HG03139 (cell line): ENCODE measurements around the gene XPR1.

Experiments used
- ATAC-seq: cut with Tn5 transposase; IDR thresholded peaks from one replicate; pipeline ENCODE4 v1.9.1; 2021; ENCODE audit not compliant: unreplicated experiment

Gene XPR1

DNA sequence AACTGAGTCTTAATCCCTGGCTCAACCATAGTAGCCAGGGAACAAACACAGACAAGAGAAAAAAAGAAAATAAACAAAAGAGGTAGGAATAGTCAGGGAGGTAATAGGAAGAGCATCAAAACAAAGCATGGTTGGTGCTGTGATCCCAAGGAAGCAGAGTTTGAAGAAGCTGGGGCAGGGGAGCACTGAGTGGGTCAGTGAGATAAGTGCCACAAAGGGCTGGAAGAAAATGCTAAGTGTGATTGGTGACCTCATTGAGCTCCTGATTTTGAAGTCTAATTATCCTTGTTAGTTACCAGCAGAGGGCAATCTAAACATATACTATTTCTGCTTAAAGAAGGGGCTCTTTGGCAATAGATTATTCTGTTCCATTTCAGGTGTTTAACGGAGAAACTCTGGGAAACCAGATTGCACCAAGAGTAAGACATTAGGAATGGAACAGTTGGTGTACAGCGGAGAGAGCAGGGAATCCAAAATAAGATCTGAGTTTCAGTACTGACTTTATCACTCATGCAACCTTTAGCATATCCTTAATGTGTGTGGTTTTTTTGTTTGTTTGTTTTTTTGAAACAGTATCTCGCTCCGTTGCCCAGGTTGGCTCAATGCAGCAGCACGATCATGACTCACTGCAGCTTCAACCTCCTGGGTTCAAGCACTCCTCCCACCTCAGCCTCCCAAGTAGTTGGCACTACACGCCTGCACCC is 250.1 kb downstream of the XPR1 start:
- ATAC-seq: no peak

- ATAC-seq: no peak
Observed at GRCh38 chr1:180884588-180885300, 252.9 kb downstream of the XPR1 start.

- no peak for ATAC-seq
Observed at GRCh38 chr1:180886338-180886737, 254.5 kb downstream of the XPR1 start.

DNA sequence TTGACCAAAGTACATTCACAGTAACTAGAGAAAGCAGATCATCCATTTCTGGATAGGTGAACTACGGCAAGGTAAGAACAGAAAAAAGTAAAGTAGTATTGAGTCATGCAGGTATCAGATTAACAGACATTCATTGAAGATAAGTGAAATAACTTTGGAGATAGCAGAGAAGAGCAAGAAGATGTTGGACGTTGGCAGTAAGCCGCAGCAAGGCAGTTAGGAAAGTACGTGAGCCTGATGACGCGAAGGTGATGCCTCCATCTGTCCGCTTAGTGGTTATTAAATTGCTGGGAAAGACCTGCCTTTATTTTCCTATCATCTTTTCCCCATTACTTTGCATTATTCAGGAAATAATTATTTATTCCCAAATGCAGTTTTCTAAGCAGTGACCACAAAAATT is 256.0 kb downstream of the XPR1 start:
- ATAC-seq: no peak

GRCh38 chr1:180888870-180889269 is 257.0 kb downstream of the XPR1 start:
- no peak for ATAC-seq

DNA sequence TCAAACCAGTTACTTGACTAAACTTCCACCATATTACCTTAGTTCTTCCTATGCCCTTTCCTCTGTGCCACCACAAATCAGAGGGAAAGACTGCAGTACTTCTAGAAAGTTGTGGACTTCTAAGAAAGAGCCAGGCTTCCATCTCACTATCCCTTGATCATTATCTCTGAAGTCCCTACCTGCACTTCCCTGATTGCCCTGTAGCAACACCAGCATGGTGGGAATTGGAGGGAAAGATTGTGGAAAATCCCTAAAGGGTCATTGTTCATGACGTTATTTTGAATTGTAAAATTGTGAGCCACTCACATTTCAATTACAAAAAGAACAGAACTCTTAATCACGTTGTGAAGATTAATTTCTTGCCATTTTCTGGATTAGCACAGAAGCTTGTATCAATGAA is 257.5 kb downstream of the XPR1 start:
- ATAC-seq: no peak

DNA sequence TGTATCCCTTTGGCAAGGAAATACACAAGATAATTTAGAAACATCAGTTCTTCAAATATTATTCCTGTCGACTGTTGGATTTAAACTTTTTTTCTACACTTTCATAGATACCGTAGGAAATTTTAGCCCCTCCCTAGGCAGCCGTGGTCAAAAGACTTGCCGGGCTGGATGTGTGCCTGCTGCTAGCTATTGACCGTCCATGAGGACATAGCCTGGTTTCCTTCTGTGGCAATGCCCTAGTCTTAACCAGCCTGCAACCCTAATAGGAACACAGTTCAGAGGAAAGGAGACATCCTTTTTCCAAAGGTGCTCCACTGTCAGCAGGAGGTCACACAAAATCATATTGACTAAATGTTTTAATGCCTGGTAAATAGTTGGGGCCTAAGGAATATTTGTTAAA is 260.4 kb downstream of the XPR1 start:
- ATAC-seq: no peak

- ATAC-seq: no peak
Observed at GRCh38 chr1:180892675-180893074, 260.9 kb downstream of the XPR1 start.

DNA sequence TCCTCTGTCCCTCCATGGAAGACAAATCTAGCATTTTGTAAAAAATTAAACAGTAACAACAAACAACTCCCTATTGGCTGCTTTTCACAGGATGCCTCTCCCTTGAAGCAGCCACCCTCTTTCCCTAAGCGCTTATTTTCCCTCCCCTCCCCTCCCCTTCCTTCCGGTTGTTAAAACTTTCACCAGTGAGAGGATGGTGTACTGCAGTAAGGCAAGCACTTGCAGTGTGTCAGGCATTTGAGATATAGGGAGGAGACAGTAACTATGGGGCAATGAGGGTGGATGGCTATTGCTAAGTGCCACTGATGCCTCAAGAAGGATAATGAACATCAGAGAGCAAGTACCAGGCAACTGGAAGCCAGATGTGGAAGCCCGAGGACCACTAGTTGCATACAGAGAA is 261.8 kb downstream of the XPR1 start:
- no peak for ATAC-seq

GRCh38 chr1:180896161-180896560 is 264.3 kb downstream of the XPR1 start:
- ATAC-seq: no peak

- no peak for ATAC-seq
Observed at GRCh38 chr1:180898441-180899219, 266.8 kb downstream of the XPR1 start.

GRCh38 chr1:180899262-180899661 is 267.4 kb downstream of the XPR1 start:
- ATAC-seq: no peak

GRCh38 chr1:180901076-180901990 is 269.5 kb downstream of the XPR1 start:
- ATAC-seq: no peak

DNA sequence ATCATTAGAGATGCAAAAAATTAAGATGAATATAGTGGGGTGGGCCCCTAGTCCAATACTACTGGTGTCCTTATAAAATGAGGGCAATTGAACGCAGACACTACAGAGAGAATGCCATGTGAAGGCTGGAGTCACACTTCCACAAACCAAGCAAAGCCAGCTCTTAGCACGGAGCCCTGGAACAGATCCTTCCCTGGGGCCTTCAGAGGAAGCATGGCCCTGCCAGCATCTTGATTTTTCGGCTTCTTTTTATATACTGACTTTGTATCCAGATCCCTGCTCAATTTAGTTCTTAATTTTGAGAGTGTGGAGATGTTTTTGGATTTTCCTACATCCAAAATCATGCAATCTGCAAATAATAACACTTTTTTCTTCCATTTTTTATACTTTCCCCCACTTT is 270.7 kb downstream of the XPR1 start:
- no peak for ATAC-seq

GRCh38 chr1:180905927-180906326 is 274.1 kb downstream of the XPR1 start:
- no peak for ATAC-seq

GRCh38 chr1:180906511-180906910 is 274.7 kb downstream of the XPR1 start:
- ATAC-seq: no peak

GRCh38 chr1:180907313-180908055 is 275.7 kb downstream of the XPR1 start:
- no peak for ATAC-seq

DNA sequence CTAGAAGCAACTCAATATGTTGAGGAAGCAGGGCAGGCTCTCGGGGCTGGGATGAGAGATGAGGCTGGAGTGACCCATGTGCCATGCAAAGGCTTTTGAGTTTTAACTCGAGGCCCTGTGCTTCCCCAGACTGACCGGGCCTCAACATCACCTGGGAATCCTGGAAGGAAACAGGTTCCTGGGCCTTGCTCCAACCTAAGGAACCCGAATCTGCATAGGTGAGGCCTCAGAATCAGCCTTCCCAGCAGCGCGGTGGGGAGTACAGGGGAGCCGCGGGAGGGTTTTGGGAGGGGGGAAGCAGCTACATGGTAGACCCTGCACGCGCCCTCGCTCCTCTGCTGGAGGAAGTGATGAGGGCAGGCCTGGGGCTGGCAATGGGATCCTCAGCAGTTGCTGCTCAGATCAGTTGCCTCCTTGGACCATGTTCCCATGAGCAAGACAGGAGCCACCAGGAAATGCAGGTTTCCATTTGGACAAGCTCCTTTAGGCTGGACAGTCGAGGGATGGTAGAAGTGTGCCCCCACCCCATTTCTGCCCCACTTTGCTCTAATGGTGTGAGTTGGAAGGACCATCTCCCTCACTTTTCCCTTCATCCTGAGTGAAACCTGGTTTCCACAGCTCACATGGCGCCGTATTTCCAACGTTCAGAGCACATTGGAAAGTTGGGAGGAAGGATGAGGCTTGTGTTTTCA is 276.4 kb downstream of the XPR1 start:
- no peak for ATAC-seq

DNA sequence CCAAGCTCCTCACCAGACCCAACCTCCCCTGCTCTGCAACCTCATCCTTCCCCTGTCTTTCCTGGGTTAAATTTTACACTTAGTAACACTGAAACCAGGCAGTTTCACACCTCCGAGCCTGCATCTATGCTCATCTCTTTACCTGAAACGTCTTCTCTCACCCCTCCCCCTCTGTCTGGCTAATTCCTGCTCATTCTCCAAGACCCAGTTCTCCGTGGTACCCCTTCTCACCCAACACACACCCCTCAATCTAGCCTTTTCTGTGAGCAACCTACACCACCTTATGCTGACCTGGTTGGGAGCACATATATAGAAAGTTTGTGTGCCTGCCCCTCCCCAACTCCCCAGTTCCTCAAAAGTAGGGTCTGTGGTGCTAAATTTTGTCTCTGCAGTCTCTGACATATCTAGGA is 277.2 kb downstream of the XPR1 start:
- peak; percentile 34 for ATAC-seq
